ENCODE measurements around the gene NOC2L.
A peak's percentile ranks its signal among the peaks of the same experiment; 100 is the strongest.

NOC2L gene

GRCh38 chr1:941588-942383, 17.3 kb downstream of the NOC2L start:
- TF ChIP-seq, protein P1, sequence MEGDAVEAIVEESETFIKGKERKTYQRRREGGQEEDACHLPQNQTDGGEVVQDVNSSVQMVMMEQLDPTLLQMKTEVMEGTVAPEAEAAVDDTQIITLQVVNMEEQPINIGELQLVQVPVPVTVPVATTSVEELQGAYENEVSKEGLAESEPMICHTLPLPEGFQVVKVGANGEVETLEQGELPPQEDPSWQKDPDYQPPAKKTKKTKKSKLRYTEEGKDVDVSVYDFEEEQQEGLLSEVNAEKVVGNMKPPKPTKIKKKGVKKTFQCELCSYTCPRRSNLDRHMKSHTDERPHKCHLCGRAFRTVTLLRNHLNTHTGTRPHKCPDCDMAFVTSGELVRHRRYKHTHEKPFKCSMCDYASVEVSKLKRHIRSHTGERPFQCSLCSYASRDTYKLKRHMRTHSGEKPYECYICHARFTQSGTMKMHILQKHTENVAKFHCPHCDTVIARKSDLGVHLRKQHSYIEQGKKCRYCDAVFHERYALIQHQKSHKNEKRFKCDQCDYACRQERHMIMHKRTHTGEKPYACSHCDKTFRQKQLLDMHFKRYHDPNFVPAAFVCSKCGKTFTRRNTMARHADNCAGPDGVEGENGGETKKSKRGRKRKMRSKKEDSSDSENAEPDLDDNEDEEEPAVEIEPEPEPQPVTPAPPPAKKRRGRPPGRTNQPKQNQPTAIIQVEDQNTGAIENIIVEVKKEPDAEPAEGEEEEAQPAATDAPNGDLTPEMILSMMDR (IDR thresholded peaks at IDR 0.05; ENCODE audit: low read depth, low read length, missing control alignments), result no peak
- in situ Hi-C loops (cut with HindIII; ENCODE audit: low pct_ligation_motif_present, low sequenced_read_pairs), result no loop called here
- peak; percentile 63 for DNase-seq
- peaks cover 4% of the 10 kb centered on the region for H3K27me3 ChIP-seq (replicated peaks)
- H3K36me3 ChIP-seq (replicated peaks), result peaks cover 19% of the 10 kb centered on the region
- peak overlapping the region; percentile 49 for H3K4me3 ChIP-seq (ENCODE audit: low read depth, low read length)
- no peak overlapping the region for H3K27ac ChIP-seq

- no peak for DNase-seq
- no peak overlapping the region for H3K27ac ChIP-seq
- peaks cover 12% of the 10 kb centered on the region for H3K36me3 ChIP-seq (replicated peaks)
- in situ Hi-C loops (cut with HindIII; ENCODE audit: low pct_ligation_motif_present, low sequenced_read_pairs), result no loop called here
- TF ChIP-seq, protein P1 (IDR thresholded peaks at IDR 0.05; ENCODE audit: low read depth, low read length, missing control alignments), result no peak
- H3K27me3 ChIP-seq (replicated peaks), result peaks cover 7% of the 10 kb centered on the region
- H3K4me3 ChIP-seq (ENCODE audit: low read depth, low read length), result peak overlapping the region; percentile 38
Observed at GRCh38 chr1:941015-941587, 18.0 kb downstream of the NOC2L start.

DNA sequence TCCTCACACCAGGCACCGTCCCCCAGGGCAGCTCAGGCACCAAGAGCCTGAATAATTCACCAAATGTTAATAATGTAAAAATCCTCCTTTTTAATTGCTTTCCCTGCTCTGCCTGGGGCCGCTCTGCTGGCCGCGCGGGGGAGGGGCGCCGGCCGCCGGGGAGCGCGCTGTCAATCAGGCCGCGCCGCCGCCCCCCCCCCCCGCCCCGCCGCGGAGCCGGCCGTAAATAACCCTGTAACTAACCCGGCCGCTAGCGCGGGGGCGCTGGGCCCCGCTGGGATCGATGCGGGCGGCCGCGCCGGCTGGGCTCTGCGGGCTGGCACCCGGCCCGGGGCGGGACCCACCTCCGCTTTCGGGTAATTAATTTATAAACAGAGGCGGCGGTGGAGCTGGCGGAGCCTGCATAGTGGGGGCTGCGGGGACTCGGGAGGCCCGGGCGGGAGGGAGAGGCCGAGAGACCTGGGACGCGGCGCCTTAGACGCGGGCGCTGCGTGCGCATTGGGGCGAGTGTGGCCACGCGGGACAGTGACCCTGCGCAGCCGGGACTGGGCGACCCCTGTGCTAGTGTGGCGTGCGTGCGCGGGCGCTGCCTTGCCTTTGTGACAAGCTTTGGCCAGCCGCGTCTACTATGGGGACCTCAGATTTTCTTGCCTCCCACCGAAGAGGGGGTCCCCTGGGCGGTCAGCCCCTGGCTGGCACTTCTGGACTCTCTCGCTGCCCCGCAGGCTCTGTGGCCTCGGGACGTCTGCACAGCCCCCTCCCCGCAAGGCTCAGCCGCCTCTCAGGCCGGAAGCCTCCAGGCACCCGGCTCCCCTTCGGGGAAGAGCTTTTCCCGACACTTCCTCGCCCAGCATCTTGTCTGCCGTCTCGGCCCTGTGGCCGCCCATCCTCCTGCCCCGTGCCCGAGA, 18.7 kb downstream of the NOC2L start:
- in situ Hi-C loops (cut with HindIII; ENCODE audit: low pct_ligation_motif_present, low sequenced_read_pairs), result no loop called here
- Histone ChIP-seq H3K27ac (no peak overlapping the region), H3K36me3 (replicated peaks) (peaks cover 6% of the 10 kb centered on the region), H3K27me3 (replicated peaks) (peaks cover 14% of the 10 kb centered on the region), H3K4me3 (ENCODE audit: low read depth, low read length) (peak overlapping the region; percentile 38)
- TF ChIP-seq, protein P1 (IDR thresholded peaks at IDR 0.05; ENCODE audit: low read depth, low read length, missing control alignments), result no peak
- peak; percentile 34 for DNase-seq

DNA sequence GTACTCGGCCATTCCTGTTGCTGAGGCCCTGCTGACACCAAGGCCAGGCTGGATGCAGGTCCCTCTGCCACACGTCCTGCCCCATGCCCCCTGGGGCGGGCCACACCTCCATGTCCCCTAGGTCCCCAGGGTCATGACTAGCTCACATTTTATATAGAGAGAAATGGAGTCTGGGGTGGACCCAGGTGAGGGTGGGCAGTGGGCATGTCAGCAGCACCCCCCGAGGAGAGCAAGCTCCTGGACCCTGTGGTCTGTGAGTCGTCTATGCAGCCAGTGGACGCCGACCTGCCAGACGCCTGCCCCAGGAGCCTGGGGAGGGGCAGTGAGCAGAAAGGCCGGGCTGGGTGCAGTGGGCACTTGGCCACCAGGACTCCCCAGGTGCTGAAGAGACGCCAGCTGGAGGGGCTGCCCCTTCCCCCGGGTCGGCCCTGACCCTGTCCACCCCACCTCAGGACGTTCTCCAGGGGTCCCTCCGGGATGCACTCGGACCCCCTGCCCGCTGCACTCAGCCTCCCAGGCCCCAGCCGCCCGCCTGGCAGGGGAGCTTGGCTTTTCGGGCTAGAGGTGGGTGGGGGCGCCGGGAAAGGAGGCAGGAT, 19.4 kb downstream of the NOC2L start:
- no peak for DNase-seq
- in situ Hi-C loops (cut with HindIII; ENCODE audit: low pct_ligation_motif_present, low sequenced_read_pairs), result no loop called here
- TF ChIP-seq, protein P1 (IDR thresholded peaks at IDR 0.05; ENCODE audit: low read depth, low read length, missing control alignments), result peak; percentile 4
- Histone ChIP-seq H3K27me3 (replicated peaks) (peaks cover 20% of the 10 kb centered on the region), H3K27ac (no peak overlapping the region), H3K4me3 (ENCODE audit: low read depth, low read length) (peak overlapping the region; percentile 5), H3K36me3 (replicated peaks) (no peaks in the 10 kb centered on the region)

DNA sequence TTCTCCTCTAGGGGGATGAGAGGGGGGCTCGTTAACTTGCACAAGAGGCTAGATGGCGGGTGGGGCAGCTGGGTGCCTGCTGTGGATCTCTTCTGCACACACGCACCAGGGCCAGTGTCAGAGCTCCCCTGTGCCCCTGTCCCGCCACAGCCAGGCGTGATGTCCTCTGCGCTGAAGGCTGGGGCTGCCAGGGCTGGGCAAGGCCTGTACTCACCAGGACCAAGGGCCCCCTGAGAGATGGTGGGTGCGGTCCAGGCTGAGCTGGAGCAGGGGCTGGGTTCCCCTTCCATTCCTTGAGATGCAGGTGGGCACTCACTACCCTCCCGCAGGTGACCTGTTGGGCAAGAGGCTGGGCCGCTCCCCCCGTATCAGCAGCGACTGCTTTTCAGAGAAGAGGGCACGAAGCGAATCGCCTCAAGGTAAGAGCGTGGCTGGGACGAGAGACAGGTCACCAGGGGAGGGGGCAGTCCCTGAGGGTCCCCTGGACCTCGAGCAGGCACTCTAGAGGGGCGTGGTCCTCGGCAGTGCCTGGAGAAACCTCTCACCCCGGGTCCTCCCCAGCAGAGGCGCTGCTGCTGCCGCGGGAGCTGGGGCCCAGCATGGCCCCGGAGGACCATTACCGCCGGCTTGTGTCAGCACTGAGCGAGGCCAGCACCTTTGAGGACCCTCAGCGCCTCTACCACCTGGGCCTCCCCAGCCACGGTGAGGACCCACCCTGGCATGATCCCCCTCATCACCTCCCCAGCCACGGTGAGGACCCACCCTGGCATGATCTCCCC, 20.2 kb downstream of the NOC2L start:
- H3K36me3 ChIP-seq (replicated peaks), result no peaks in the 10 kb centered on the region
- H3K4me3 ChIP-seq (ENCODE audit: low read depth, low read length), result no peak overlapping the region
- peaks cover 20% of the 10 kb centered on the region for H3K27me3 ChIP-seq (replicated peaks)
- no peak overlapping the region for H3K27ac ChIP-seq
- in situ Hi-C loops (cut with HindIII; ENCODE audit: low pct_ligation_motif_present, low sequenced_read_pairs), result no loop called here
- DNase-seq, result no peak
- TF ChIP-seq, protein P1 (IDR thresholded peaks at IDR 0.05; ENCODE audit: low read depth, low read length, missing control alignments), result peak; percentile 24

All from brain microvascular endothelial cell (primary cell).